ENCODE measurements around the gene SSRP1. TPM values are rescaled to one million over a fixed set of nuclear protein-coding genes. Genes with fewer than 3 reads are reported as not detected.

SSRP1 gene
- total RNA-seq, 1 donor from 2014 or later, result 186 TPM

DNA sequence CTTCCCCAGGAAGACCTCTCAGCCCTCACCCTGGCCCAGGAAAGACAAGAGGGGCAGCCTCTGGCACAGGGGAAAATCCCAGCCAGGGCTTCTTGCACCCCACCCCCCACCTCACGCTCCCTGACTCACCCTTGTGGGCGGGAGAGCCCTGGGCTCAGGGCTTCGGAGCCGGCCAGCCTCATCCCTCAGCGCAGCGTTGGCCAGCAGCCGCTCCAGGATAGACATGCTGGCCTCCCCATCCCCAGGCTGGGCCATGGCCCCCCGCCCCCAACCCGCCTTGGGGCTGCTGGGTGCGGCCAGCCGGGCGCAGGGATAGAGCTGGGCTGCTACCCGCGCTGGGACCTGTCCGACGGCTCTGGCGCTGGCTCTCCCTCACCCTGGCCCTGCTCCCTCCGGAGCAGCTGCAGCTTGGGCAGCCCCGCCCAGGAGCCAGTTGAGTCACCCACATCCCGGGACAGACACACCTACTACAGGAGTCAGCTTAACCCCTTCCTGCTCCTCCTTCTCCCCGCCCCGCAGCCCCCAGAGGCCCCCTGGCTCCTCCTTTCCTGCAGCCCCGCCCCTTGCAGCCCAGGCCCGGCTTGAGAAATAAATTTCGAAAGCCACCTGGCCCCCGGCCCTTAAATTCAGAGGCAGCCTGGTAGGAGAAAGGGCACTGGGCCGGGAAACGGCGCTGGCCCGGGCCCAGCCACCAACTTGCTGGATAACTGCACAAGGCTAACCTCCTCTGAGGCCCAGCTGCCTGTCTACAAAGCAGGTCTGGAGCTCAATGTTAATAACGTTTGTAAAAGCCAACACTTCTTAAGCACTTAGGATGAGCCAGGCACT lies 24.4 kb downstream of the SSRP1 start:
- H3K9me3 Mint-ChIP-seq, result no peaks in the 10 kb centered on the region
- H3K4me1 Mint-ChIP-seq, result peaks cover 34% of the 10 kb centered on the region
- peak overlapping the region; percentile 15 for H3K4me3 Mint-ChIP-seq
- no peaks in the 10 kb centered on the region for H3K9me3 ChIP-seq (ENCODE audit: low read depth)
- DNase-seq (ENCODE audit: low spot score), result peak; percentile 91
- peaks cover 32% of the 10 kb centered on the region for H3K36me3 Mint-ChIP-seq
- peaks cover 25% of the 10 kb centered on the region for H3K79me2 ChIP-seq (ENCODE audit: low read depth)
- H3K9ac ChIP-seq, result no peak overlapping the region
- peaks cover 5% of the 10 kb centered on the region for H3K4me1 ChIP-seq
- H3K4me2 ChIP-seq, result peak overlapping the region; percentile 79
- H3K27ac Mint-ChIP-seq, result no peak overlapping the region
- peaks cover 7% of the 10 kb centered on the region for H3K27me3 Mint-ChIP-seq (ENCODE audit: insufficient read depth, low read depth)
- H3K36me3 ChIP-seq, result no peaks in the 10 kb centered on the region
- H2AFZ ChIP-seq (replicated peaks), result no peak overlapping the region
- H3K27me3 ChIP-seq, result no peaks in the 10 kb centered on the region
- H3F3A ChIP-seq (ENCODE audit: low read depth), result peaks cover 15% of the 10 kb centered on the region
- peaks cover 60% of the 10 kb centered on the region for H4K20me1 ChIP-seq (ENCODE audit: low read depth)
- peak overlapping the region; percentile 40 for H3K4me3 ChIP-seq
- H3K27ac ChIP-seq, result no peak overlapping the region
- TF ChIP-seq, protein P1, sequence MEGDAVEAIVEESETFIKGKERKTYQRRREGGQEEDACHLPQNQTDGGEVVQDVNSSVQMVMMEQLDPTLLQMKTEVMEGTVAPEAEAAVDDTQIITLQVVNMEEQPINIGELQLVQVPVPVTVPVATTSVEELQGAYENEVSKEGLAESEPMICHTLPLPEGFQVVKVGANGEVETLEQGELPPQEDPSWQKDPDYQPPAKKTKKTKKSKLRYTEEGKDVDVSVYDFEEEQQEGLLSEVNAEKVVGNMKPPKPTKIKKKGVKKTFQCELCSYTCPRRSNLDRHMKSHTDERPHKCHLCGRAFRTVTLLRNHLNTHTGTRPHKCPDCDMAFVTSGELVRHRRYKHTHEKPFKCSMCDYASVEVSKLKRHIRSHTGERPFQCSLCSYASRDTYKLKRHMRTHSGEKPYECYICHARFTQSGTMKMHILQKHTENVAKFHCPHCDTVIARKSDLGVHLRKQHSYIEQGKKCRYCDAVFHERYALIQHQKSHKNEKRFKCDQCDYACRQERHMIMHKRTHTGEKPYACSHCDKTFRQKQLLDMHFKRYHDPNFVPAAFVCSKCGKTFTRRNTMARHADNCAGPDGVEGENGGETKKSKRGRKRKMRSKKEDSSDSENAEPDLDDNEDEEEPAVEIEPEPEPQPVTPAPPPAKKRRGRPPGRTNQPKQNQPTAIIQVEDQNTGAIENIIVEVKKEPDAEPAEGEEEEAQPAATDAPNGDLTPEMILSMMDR (IDR thresholded peaks at IDR 0.05), result no peak
- TF ChIP-seq EZH2phosphoT487 (IDR thresholded peaks at IDR 0.05) (no peak), EZH2 (IDR thresholded peaks at IDR 0.05) (no peak)

DNA sequence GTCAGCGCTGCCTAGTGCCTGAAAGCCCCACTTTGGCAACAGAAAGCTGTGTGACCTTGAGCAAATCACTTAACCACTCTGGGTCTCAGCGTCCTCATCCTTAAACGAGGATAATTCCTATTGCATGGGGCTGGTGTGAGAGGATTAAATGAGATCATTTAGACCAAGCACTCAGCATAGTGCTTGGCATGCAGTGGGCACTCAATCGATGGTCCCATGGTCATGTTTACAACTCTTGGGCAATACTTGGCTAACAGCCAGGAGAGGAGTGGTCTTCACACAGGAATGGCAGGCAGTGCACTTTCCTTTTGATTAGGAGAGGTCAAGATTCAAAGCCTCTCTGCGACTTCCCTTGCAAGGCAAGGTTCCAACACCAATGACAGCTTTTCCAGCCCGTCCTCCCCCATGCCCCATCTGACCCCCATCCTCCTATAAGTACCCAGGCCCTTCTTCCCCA lies 25.0 kb downstream of the SSRP1 start:
- Histone ChIP-seq H3F3A (ENCODE audit: low read depth) (peaks cover 15% of the 10 kb centered on the region), H3K4me1 (peaks cover 5% of the 10 kb centered on the region), H3K79me2 (ENCODE audit: low read depth) (peaks cover 31% of the 10 kb centered on the region), H3K27me3 (no peaks in the 10 kb centered on the region), H3K4me2 (peak overlapping the region; percentile 79), H3K4me3 (peak overlapping the region; percentile 40), H3K9me3 (ENCODE audit: low read depth) (no peaks in the 10 kb centered on the region), H3K27ac (no peak overlapping the region), H3K9ac (no peak overlapping the region), H4K20me1 (ENCODE audit: low read depth) (peaks cover 57% of the 10 kb centered on the region), H3K36me3 (no peaks in the 10 kb centered on the region), H2AFZ (replicated peaks) (no peak overlapping the region)
- TF ChIP-seq, protein P1 (IDR thresholded peaks at IDR 0.05), result no peak
- TF ChIP-seq EZH2 (IDR thresholded peaks at IDR 0.05), result no peak
- TF ChIP-seq EZH2phosphoT487 (IDR thresholded peaks at IDR 0.05), result no peak
- DNase-seq (ENCODE audit: low spot score), result no peak
- Mint-ChIP-seq H3K27ac (peak overlapping the region; percentile 72), H3K4me3 (peak overlapping the region; percentile 15), H3K36me3 (peaks cover 32% of the 10 kb centered on the region), H3K4me1 (peaks cover 34% of the 10 kb centered on the region), H3K27me3 (ENCODE audit: insufficient read depth, low read depth) (peaks cover 7% of the 10 kb centered on the region), H3K9me3 (no peaks in the 10 kb centered on the region)

DNA sequence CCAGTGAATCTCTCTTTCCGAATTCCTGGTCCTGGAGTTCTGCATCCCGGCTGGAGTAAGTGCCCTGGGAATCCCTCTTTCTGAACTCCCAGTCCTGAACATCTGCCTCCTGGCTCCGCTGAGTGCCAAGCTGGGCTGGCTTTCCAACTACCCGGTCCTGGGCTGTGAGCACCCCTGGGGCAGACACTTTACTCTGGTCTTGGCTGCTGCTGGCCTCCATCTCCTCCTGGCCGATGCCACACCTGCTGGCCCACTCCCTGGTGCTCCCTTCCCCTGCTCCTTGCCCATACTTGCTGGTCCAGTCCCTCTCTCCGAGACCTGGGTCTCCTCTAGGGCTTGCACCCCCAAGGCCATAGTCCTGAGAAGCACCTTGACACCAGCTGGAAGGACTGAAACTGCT lies 25.6 kb downstream of the SSRP1 start:
- Histone ChIP-seq H2AFZ (replicated peaks) (no peak overlapping the region), H3K4me1 (peaks cover 5% of the 10 kb centered on the region), H3K9me3 (ENCODE audit: low read depth) (no peaks in the 10 kb centered on the region), H3K4me3 (no peak overlapping the region), H3K36me3 (no peaks in the 10 kb centered on the region), H3K9ac (no peak overlapping the region), H4K20me1 (ENCODE audit: low read depth) (peaks cover 58% of the 10 kb centered on the region), H3K27ac (no peak overlapping the region), H3K79me2 (ENCODE audit: low read depth) (peaks cover 35% of the 10 kb centered on the region), H3F3A (ENCODE audit: low read depth) (peaks cover 15% of the 10 kb centered on the region), H3K4me2 (no peak overlapping the region), H3K27me3 (no peaks in the 10 kb centered on the region)
- H3K36me3 Mint-ChIP-seq, result peaks cover 32% of the 10 kb centered on the region
- H3K9me3 Mint-ChIP-seq, result no peaks in the 10 kb centered on the region
- DNase-seq (ENCODE audit: low spot score), result no peak
- no peak overlapping the region for H3K4me3 Mint-ChIP-seq
- peaks cover 34% of the 10 kb centered on the region for H3K4me1 Mint-ChIP-seq
- no peak overlapping the region for H3K27ac Mint-ChIP-seq
- H3K27me3 Mint-ChIP-seq (ENCODE audit: insufficient read depth, low read depth), result peaks cover 7% of the 10 kb centered on the region
- no peak for TF ChIP-seq EZH2phosphoT487 (IDR thresholded peaks at IDR 0.05)
- TF ChIP-seq, protein P1 (IDR thresholded peaks at IDR 0.05), result no peak
- TF ChIP-seq EZH2 (IDR thresholded peaks at IDR 0.05), result no peak
